Measurements from ENCODE around the gene STAP2. TPM values are rescaled to one million over a fixed set of nuclear protein-coding genes. Genes with fewer than 3 reads are reported as not detected.
A peak's percentile ranks its signal among the peaks of the same experiment; 100 is the strongest.

STAP2 gene
- total RNA-seq (10 to 100 TPM; 24.4 to 30.0 TPM), polyA plus RNA-seq (10 to 100 TPM; 24.6 to 32.6 TPM)
- long read RNA-seq, donor 1, transcript STAP2-201 (13 exons, 1,426 nt) = major isoform, 8 of 9 reads
- long read RNA-seq, donor 1, partial matches to known transcripts = 0 of 9 reads
- long read RNA-seq, donor 1, other reads (novel, unspliced or antisense) = 0 of 9 reads
- long read RNA-seq, donor 2, partial matches to known transcripts = 0 of 5 reads
- long read RNA-seq, donor 2, other reads (novel, unspliced or antisense) = 0 of 5 reads
- long read RNA-seq, donor 3, partial matches to known transcripts = 0 of 3 reads
- long read RNA-seq, donor 3, other reads (novel, unspliced or antisense) = 0 of 3 reads
- long read RNA-seq, donor 4, partial matches to known transcripts = 0 of 2 reads
- long read RNA-seq, donor 4, other reads (novel, unspliced or antisense) = 0 of 2 reads
- long read RNA-seq, donor 5, transcript STAP2-201 (13 exons, 1,426 nt) = major isoform, 6 of 7 reads
- long read RNA-seq, donor 5, partial matches to known transcripts = 0 of 7 reads
- long read RNA-seq, donor 5, other reads (novel, unspliced or antisense) = 0 of 7 reads

GRCh38 chr19:4338441-4339355 is at the start of gene STAP2:
Gene STAP2 (minus strand): TSS chr19:4338827. CDS start chr19:4338753, 74 bp downstream.
- DNase-seq (peak; percentile 44 to 63 (median 58)), ATAC-seq (ENCODE audit: insufficient read depth, low FRiP score) (no peak)
- no peaks in the 10 kb centered on the region for H3K9me3 ChIP-seq (ENCODE audit: control insufficient read depth in 4 of 4, insufficient read depth in 3 of 4, low read length in 3 of 4)
- H3K27me3 ChIP-seq (ENCODE audit: control insufficient read depth in 3 of 3, insufficient read depth in 3 of 3, low read length in 2 of 3) = no peaks in the 10 kb centered on the region
- no peaks in the 10 kb centered on the region for H3K36me3 ChIP-seq (ENCODE audit: control insufficient read depth in 4 of 4, insufficient read depth in 4 of 4, low read length in 4 of 4)
- H3K4me1 ChIP-seq (ENCODE audit: control insufficient read depth in 5 of 5, insufficient read depth in 5 of 5, low read length in 5 of 5) = peaks cover 0 to 12% (median 3%) of the 10 kb centered on the region in 5 donors
- WGBS, 2 donors = 37 to 48% methylated on average over 26 to 27 of the region's 27 CpGs
- H3K4me3 ChIP-seq = peak within 1 kb of the TSS; percentile 39
- H3K27ac ChIP-seq (ENCODE audit: low read depth in 1 of 2, low read length in 1 of 2) = peak within 1 kb of the TSS in 1 of 2 donors; percentile 76
- no peak for TF ChIP-seq CTCF (IDR thresholded peaks at IDR 0.05; ENCODE audit: control extremely low read depth, extremely low read depth)
- H3K9ac ChIP-seq (ENCODE audit: insufficient read depth in 1 of 2, low read length in 2 of 2) = peak within 1 kb of the TSS; percentile 41 to 96

GRCh38 chr19:4386041-4386782 is 47.6 kb upstream of the STAP2 start:
- H3K9me3 ChIP-seq (ENCODE audit: control insufficient read depth in 4 of 4, insufficient read depth in 3 of 4, low read length in 3 of 4) = no peaks in the 10 kb centered on the region
- no peak overlapping the region for H3K4me3 ChIP-seq
- DNase-seq (peak; percentile 46 to 57 (median 56)), ATAC-seq (ENCODE audit: insufficient read depth, low FRiP score) (no peak)
- peaks cover 0 to 10% (median 6%) of the 10 kb centered on the region in 4 donors for H3K36me3 ChIP-seq (ENCODE audit: control insufficient read depth in 4 of 4, insufficient read depth in 4 of 4, low read length in 4 of 4)
- H3K27ac ChIP-seq (ENCODE audit: low read depth in 1 of 2, low read length in 1 of 2) = no peak overlapping the region
- H3K9ac ChIP-seq (ENCODE audit: insufficient read depth in 1 of 2, low read length in 2 of 2) = peak overlapping the region in 1 of 2 donors; percentile 20
- H3K4me1 ChIP-seq (ENCODE audit: control insufficient read depth in 5 of 5, insufficient read depth in 5 of 5, low read length in 5 of 5) = peaks cover 9 to 43% (median 29%) of the 10 kb centered on the region in 5 donors
- TF ChIP-seq CTCF (IDR thresholded peaks at IDR 0.05; ENCODE audit: control extremely low read depth, extremely low read depth) = no peak
- 76 to 86% methylated on average over 13 of the region's 13 CpGs for WGBS, 2 donors
- H3K27me3 ChIP-seq (ENCODE audit: control insufficient read depth in 3 of 3, insufficient read depth in 3 of 3, low read length in 2 of 3) = no peaks in the 10 kb centered on the region

- Histone ChIP-seq H3K4me3 (no peak overlapping the region), H3K9ac (ENCODE audit: insufficient read depth in 1 of 2, low read length in 2 of 2) (peak overlapping the region in 1 of 2 donors; percentile 20), H3K27ac (ENCODE audit: low read depth in 1 of 2, low read length in 1 of 2) (no peak overlapping the region), H3K27me3 (ENCODE audit: control insufficient read depth in 3 of 3, insufficient read depth in 3 of 3, low read length in 2 of 3) (no peaks in the 10 kb centered on the region), H3K36me3 (ENCODE audit: control insufficient read depth in 4 of 4, insufficient read depth in 4 of 4, low read length in 4 of 4) (peaks cover 0 to 10% (median 6%) of the 10 kb centered on the region in 4 donors), H3K4me1 (ENCODE audit: control insufficient read depth in 5 of 5, insufficient read depth in 5 of 5, low read length in 5 of 5) (peaks cover 2 to 44% (median 25%) of the 10 kb centered on the region in 5 donors), H3K9me3 (ENCODE audit: control insufficient read depth in 4 of 4, insufficient read depth in 3 of 4, low read length in 3 of 4) (no peaks in the 10 kb centered on the region)
- no peak for TF ChIP-seq CTCF (IDR thresholded peaks at IDR 0.05; ENCODE audit: control extremely low read depth, extremely low read depth)
- DNase-seq = no peak
- no peak for ATAC-seq (ENCODE audit: insufficient read depth, low FRiP score)
- 84 to 92% methylated on average over 15 of the region's 15 CpGs for WGBS, 2 donors
Observed at GRCh38 chr19:4385291-4386040, 46.8 kb upstream of the STAP2 start.

All from lung (tissue), 16 donors.